ENCODE results near the gene GALK2.
"Not testable (repeated sequence)": the region's sequence is repeated elsewhere in the genome, so short reads cannot be mapped to it uniquely, and the experiment has no call there.

GALK2 gene

DNA sequence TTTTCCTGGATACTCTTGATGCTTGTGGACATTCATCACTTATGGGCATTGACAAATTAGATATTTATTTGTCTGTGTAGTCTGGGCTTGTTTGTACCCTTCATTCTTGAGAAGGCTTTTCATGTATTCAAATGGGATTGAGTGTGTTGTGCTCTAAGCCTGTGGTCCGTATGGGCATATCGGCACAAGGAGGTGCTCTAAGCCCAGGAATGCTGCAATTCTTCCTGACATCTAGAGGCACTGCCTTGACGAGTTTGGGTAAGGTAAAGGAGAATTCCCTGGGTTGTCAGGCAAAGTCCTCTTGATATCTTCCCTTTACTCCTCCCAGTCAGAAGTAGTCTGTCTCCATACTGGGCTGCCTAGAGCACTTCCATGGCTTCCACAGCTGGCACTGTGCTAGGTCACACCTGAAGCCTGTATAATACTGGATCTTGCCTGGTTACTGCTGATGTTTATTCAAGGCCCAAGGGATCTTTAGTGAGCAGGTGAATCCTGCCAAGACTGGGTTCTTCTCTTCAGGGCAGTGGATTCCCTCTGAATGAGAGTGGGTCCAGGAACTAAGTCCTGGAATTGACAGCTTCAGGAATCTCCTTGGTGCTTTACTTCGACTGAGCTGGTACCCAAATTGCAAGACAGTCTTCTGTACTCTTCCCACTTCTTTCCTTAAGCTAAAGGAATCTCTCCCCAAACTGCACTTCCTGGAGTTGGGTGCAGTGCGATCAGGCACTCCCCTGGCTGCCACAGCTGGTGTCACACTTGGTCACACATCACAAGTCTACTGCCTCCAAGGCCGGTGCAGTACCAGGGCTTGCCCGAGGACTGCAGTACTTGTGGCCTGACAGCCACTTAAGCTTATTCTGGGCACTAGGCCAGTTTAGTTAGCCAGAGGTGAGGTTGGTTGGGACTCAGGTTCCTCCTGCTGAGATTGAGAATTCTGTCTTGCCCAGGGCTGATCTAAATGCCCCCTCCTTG is 46.0 kb downstream of the GALK2 start:
- DNase-seq (ENCODE audit: low spot score) = no peak

DNA sequence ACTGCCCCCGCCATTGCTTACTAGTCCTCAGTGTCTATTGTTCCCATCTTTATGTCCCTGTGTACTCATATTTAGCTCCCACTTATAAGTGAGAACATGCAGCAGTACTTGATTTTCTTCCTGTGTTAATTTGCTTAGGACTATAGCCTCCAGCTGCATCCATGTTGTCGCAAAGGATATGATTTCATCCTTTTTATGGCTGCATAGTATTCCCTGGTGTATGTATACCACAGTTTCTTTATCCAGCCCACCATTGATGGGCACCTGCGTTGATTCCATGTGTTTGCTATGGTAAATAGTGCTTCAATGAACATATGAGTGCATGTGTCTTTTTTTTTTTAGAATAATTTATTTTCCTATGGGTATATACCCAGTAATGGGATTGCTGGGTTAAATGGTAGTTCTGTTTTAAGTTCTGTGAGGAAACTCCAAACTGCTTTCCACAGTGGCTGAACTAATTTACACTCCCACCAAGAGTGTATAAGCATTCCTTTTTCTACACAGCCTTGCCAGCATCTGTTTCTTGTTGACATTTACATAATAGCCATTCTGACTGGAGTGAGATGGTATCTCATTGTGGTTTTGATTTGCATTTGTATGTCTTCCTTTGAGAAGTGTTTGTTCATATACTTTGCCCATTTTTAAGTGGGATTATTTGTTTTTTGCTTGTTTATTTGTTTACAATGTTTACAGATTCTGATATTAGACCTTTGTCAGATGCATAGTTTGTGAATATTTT is 53.7 kb downstream of the GALK2 start:
- DNase-seq (ENCODE audit: low spot score) = no peak

DNA sequence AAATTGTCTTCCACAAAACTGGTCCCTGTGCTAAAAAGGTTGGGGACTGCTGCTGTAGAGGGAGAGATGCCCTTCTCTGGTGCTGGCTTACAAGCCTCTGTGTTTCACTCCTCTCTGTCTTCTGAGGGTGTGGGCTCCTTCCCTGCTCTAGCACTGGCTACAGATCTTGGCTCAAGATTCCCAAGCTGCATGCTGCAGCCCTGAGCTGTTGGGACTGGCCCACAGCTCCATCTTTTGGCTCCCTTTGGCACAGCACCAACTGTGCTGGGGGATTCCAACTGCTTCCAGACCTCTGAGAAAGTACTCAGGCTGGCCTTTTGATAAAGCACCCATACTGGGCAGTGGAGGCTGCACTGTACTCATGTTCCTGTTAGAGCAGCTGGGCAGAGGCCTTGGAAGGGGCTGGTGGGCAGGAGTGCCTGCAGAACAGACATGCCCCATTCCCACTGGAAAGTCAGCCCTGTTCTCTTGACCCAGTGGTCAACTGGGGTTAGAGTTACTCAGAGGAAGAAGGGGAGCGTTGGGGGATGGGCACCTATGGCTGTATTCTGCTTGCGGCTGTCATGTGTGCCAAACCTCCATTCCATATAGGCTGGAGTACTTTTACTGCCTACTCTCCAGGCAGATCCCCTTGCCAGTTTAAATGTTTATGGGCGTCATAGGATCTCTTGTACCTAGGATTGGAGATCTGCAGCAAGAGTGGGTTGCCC is 55.7 kb downstream of the GALK2 start:
- DNase-seq (ENCODE audit: low spot score) = peak; percentile 53

DNA sequence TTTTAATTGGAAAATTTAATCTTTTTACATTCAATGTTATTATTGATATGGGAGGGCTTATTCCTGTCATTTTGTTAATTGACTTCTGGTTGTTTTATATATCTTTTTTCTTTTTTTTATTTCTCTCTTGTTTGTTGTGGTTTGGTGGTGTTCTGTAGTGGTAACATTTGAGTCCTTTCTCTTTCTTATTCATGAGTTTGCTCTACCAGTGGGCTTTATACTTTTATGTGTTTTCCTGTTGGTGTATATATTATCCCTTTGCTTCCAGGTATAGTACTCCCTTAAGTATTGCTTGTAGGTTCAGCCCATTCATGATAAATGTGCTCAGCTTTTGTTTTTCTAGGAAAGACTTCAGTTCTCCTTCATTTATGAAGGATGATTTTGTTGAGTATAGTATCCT is 57.6 kb downstream of the GALK2 start:
- DNase-seq (ENCODE audit: low spot score) = no peak

DNA sequence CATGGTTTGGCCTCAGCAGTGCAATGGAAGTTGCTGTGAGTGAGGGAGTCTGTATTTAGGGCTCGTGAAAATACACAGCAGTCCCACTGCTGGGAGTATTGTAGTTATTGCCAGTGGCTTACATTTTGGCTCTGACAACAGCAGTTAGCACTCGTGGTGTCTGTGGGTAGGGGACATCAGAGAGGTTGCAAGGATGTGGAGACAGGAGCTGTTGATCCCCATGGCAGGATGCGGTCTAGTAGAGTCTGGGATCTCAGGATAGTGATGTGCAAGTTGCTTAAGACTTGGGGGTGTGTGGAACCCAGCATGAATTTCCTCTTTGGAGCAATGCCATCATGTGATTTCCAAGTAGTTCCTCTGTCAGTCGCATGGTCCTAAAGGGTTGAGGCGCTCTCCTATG is 59.9 kb downstream of the GALK2 start:
- no peak for DNase-seq (ENCODE audit: low spot score)

DNA sequence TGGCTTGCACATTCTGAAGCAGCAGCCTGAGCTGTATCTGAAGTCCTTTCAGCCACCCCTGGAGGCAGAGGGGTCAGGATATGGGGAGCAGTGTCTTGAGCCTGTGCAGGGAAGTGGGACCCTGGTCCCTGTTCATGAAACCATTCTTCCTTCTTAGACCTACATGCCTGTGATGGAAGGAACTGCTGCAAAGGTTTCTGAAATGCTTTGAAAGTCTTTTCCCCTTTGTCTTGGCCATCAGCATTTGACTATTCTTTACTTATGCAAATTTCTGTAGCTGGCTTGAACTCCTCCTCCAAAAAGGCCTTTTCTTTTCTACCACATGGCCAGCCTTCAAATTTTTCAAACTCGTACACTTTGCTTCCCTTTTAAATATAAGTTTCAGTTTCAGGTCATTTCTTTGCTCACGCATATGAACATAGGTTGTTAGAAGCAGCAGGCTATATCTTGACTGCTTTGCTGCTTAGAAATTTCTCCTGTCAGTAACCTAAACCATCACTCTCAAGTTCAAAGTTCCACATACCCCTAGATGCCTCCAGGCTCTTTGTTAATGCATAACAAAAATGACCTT is 62.3 kb downstream of the GALK2 start:
- no peak for DNase-seq (ENCODE audit: low spot score)

DNA sequence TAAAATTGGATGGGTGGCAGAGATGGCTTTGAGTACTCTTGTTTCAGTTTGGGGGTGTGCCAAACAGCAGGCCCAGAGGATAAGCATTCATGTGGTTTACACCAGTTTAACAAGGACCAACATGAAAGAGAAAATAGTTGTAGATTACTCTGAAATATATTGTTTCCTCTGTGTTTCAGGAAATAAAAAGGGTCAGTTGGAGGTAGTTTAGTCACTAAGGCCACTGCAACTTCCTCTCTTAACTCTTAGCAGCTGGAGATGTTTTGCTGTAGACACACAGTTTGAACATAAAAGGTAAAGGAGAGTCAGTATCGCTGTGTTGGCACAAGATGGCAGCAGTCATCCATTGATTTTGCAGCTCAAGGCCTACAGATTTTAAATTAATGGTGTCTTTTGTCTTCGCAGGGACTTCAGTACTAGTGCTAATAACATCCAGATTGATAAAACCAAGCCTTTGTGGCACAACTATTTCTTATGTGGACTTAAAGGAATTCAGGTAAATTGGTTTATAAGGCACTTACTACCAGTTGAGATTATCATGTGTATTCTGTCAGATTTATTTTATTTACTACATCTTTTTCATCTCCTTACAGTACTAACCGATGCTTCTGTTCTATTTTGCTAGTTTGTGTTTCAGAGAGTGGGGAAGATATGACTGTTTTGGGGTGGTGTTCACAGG is 65.5 kb downstream of the GALK2 start:
- peak; percentile 69 for DNase-seq (ENCODE audit: low spot score)

DNA sequence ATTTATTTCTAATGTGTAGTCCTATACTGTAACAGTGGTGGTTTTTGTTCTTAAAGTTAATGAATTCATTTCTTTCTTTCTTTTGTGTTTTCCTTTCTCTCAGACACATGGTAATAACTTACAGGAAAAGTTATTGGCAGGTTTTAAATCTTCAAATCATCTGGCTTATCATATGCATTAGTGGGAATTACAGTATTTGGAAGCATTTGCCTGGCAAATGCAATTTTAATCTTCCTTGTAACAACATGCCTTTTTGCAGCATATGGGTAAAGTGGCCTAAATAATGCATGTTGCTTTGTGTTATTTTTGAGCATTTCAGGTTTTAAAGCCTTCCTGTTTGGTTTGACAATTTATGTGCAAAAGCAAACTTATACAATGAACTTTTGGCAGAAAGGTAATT is 66.8 kb downstream of the GALK2 start:
- DNase-seq (ENCODE audit: low spot score) = no peak

DNA sequence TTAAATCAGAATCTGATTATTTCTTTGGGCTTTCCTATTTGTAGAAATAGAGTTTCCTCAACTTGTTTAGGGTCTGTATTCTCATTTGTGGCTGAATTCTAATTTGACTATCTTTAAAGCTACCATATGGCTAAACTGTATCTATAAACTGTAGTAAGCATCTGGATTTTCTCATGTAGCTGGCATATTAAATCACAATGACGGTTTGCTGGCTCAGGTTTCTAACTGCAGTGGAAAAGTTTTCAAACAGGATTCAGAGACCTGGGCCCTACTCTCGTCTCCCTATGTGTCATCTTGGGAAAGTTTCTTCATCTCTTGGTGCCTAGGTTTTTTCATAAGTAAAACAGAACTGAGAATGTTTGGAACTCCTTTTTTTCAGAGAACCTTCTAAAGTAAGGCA is 68.3 kb downstream of the GALK2 start:
- DNase-seq (ENCODE audit: low spot score) = peak; percentile 82

DNA sequence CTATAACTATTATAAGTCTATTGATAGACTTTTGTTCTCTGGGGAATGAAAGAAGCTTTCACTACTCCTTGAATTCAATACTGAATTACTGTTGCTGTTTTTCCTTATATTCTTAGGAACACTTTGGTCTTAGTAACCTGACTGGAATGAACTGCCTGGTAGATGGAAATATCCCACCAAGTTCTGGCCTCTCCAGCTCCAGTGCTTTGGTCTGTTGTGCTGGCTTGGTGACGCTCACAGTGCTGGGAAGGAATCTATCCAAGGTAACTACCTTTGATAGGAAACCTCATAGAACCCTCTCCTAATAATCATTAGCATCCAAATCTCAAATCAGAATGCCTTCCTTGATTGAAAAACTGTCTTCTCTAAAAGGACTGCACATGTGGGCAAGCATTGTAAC is 69.1 kb downstream of the GALK2 start:
- no peak for DNase-seq (ENCODE audit: low spot score)

DNA sequence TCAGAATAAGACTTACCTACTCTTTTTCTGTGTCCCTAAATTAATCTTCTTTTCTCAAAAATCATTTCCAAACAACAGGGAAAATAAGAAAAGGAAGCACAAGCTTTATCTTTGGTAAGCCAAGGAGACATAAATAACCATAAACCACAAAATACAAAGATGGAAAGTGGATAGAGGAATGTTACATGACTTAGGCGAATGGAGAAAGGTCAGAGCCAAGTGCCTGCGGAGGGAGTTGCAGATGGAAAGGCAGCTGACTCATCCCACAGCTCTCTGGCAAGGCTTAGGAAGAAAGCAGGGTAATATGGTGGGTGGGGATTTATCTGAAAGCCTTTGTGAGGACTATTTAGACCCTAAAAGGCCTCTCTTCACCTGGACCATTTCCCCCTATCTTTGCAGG is 72.8 kb downstream of the GALK2 start:
- no peak for DNase-seq (ENCODE audit: low spot score)

DNA sequence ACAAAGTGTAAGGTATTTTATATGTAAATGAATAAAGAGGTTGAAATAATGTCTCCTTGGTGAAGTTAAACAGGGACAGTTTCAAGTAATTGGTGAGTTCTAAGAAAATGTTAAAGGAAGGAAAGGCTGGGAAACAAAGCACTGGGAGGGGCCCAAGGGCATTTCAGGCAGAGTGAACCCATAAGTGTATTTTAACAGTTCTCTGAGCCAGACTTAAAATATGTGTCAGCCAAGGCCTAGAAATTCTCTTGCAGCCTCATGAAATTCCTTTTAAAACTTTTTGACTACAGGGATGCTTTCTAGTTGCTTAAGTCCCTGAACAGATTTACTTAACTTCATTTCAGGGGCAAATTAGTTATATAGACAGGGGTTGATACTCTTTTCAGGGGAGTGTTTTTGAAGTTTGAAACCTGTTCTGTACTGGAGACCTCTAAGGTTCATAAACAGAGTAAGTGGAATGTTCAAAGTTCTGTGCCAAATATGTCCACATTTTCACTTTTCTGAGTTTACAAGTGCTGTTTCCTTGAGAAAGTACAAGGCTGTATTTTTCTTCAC is 77.6 kb downstream of the GALK2 start:
- DNase-seq (ENCODE audit: low spot score) = no peak

DNA sequence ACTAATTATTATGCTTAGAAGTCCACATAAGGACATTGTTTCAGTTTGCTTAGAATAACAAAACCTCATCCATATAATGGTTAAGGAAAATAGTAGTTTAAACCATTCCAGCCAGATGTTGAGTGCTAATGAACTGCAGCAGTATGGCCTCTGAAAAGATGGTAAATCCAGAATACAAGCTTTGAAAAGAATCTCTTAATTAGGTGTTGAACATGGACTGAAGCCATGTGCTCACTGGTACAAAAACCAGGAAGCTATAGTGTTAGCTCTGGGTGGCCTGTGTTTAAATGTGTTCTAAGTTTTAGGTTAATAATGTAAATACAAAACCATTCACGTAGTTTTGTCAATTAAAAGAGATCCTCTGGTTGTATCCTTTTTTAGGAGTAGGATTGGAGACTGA is 78.2 kb downstream of the GALK2 start:
- no peak for DNase-seq (ENCODE audit: low spot score)

DNA sequence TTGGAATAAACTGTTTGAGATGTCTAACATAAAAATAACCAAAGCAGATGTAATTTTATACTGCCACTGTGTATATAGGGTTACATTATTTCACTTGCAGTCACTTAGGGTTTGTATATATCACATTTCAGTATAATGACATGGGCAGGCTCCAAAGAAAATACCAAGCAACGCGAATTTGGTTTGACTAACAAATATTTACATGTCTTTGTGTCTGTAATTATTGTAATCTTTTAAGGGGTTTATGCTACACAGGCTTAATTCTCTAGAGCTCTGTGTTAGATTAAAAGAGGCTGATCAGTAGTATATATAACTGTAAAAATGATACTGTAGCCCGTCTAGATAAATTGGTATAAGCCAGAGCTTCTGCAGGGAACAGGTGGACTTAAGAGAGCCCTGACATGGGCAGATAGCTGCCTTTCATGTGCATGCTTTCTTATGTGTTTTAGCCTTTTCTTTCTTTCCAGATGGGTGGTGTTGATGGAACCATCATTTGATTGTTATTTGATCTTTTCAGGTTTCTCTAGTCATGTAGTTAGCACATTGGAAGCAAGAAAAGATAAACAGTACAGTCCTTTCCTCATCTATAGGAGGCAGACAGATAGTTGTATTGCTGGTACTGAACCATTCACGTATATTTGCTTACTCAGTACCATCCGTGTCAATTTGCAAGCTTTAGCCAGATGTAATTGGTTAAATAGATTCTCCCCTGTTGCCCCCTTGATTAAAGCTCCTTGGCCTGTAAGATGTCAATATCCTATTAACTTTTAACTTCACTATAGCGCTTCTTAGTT is 86.1 kb downstream of the GALK2 start:
- DNase-seq (ENCODE audit: low spot score) = peak; percentile 16

DNA sequence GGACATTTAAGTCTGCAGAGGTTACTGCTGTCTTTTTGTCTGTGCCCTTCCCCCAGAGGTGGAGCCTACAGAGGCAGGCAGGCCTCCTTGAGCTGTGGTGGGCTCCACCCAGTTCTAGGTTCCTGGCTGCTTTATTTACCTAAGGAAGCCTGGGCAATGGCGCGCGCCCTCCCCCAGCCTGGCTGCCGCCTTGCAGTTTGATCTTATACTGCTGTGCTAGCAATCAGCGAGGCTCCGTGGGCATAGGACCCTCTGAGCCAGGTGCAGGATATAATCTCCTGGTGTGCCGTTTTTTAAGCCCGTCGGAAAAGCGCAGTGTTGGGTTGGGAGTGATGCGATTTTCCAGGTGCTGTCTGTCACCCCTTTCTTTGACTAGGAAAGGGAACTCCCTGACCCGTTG is 95.1 kb downstream of the GALK2 start:
- not testable (repeated sequence) for DNase-seq (ENCODE audit: low spot score)

DNA sequence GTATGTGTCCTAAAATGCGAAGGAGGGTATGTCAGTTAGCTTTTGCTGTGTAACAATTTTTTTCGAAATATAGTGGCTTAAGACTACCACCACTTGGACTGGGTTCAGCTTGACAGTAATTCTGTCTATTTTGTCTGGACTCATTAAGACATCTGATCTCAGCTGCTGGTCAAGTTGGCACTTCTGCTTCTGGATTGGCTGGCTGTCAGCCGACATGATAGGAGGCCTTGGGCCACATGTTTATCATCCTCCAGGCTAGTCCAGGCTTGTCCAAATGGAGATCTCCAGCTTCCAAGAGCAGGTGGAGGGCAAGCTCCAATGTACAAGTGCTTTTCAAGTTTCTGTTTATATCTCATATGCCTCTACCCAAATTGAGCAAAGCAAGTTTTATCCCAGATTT is 95.9 kb downstream of the GALK2 start:
- no peak for DNase-seq (ENCODE audit: low spot score)

DNA sequence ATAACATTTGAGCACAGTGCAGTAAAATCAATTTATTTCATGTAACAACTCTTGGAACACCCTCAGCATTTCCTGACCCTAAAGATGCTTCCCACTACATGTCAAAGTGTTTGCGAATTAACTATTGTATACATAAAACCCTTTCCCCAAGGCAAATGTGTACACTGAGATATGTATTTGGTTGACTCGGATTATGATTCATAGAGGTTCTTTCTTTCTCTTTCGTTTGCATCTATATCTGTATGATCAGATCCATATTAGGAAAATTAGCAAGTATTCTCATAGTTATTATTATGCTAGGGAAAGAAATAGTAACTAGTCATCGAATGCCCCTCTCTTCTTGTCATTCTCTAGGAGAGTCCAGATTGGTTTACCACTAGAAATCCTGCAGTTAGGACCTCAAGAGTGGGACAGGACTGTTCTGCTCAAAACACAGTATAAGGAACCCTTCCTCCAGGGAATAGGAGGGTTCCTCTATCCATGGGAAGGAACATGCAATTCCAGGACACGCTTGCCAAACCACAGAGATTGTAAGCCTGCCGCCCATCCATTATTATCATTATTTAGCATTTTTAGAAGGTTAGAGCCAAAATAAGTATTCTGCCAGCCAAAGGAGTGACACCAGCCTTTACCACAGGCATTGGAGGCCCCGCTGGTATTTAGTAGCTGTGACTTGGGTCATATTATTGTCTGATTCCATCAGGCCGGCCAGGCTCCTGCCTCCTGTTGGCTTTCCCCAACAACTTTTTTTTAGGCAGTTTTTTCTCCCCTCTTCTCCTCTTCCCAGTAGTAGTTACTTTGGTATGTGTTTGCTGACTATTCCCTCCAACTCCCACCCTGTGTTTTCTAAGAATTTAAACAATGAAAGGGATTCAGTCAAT is 100.7 kb downstream of the GALK2 start:
- no peak for DNase-seq (ENCODE audit: low spot score)

DNA sequence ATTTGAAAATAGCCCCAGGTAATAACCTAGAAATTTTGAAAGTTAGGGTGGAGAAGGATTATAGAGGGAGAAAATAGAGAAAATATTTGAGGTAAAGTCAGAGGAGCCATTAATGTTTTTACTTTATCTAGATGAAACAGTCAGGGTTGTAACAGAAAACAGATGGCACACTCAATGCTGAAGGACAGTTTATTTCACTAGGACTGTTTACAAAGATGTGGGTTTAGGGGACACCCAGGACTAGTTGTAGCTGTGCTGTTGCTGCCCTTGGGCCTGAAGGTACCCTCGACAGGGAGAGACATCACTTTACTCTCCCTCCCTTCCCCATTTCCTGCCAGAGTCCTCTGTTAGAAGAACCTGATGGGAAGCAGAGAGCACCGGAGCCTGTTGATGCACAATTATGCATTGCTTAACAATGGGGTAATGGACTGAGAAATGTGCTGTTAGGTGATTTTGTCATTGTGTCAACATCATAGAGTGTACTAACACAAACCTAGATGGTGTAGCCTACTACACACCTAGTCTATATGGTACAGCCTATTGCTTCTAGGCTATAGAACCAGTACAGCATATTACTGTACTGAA is 103.8 kb downstream of the GALK2 start:
- DNase-seq (ENCODE audit: low spot score) = no peak

DNA sequence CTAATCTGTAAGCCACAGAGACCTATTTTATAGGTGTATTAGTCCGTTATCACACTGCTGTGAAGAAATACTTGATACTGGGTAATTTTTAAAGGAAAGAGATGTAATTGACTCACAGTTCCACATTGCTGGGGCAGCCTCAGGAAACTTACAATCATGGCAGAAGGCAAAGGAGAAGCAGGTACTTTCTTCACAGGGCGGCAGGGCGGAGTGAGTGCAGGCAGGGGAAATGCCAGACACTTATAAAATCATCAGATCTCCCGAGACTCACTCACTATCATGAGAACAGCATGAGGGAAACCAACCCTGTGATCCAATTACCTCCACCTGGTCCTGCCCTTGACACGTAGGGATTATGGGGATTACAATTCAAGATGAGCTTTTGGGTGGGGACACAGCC is 108.7 kb downstream of the GALK2 start:
- DNase-seq (ENCODE audit: low spot score) = no peak

All from SK-N-DZ (cell line).